GM12801 (cell line): ENCODE data around the gene SLIT1.
A peak's percentile ranks its signal among the peaks of the same experiment; 100 is the strongest.

Experiments
- TF ChIP-seq, protein P1 (sequence below): IDR thresholded peaks from one replicate; pipeline ENCODE4 v1.5.1; 2011; ENCODE audit warnings: control low read depth; ENCODE audit not compliant: insufficient read length; ENCODE audit errors: extremely low read depth

The SLIT1 gene

DNA sequence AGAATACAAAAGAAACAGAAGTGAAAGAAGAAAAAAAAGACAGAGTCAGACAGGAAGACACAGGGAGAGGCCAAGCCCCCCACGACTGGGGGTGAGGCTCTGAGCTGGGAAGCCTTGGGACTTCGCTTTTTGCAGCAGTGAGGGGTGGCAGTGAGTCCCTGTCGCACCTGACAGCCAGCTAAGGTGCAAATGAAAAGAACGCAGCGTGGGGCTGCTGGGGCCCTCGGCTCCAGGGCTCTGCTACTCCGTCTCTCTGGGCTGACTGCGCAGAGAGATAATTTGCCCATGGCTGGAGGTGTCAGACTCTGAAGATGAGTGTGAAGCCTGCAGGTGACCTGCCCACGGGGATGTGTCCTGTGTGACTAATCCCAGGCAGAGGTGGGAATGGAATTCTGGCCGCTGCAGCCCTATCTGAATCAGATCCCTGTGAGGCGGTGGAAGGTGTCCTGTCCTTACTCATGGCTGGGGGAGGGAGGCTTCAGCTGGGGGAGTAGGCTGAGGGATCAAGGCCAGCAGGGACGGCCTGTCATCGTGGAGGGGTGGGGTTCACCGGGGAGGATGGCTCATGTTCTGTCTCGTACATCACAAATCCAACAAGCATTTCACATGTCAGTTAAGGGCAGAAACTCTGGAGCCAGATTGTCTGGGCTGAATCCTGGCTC lies 96.4 kb downstream of the SLIT1 start:
- TF ChIP-seq, protein P1, sequence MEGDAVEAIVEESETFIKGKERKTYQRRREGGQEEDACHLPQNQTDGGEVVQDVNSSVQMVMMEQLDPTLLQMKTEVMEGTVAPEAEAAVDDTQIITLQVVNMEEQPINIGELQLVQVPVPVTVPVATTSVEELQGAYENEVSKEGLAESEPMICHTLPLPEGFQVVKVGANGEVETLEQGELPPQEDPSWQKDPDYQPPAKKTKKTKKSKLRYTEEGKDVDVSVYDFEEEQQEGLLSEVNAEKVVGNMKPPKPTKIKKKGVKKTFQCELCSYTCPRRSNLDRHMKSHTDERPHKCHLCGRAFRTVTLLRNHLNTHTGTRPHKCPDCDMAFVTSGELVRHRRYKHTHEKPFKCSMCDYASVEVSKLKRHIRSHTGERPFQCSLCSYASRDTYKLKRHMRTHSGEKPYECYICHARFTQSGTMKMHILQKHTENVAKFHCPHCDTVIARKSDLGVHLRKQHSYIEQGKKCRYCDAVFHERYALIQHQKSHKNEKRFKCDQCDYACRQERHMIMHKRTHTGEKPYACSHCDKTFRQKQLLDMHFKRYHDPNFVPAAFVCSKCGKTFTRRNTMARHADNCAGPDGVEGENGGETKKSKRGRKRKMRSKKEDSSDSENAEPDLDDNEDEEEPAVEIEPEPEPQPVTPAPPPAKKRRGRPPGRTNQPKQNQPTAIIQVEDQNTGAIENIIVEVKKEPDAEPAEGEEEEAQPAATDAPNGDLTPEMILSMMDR, result no peak

DNA sequence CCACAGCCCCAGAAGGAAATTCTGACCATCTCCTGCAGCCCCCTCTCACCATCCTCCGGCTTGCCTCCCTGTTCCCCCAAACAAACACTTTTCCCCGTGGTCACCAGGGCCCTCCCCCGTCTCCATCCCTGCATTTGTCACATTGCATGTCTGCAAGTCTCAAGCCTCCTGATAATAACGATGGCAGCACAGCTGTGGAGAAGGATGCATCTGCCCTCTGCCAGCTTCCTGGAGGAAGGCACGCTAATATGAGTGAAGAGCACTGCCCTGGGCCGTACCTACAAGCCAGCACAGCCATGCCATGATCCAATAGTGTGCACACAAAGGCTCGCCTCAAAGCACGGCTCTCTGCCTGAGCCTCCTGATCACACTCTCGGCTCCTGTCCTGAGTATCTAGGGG lies 98.5 kb downstream of the SLIT1 start:
- TF ChIP-seq, protein P1, result no peak

GRCh38 chr10:97086530-97086929 lies 99.2 kb downstream of the SLIT1 start:
- TF ChIP-seq, protein P1, result no peak

GRCh38 chr10:97083228-97083829 lies 102.4 kb downstream of the SLIT1 start:
- TF ChIP-seq, protein P1, result no peak

GRCh38 chr10:97081621-97082235 lies 104.0 kb downstream of the SLIT1 start:
- TF ChIP-seq, protein P1, result peak; percentile 84

GRCh38 chr10:97080051-97080776 lies 105.5 kb downstream of the SLIT1 start:
- TF ChIP-seq, protein P1, result no peak

DNA sequence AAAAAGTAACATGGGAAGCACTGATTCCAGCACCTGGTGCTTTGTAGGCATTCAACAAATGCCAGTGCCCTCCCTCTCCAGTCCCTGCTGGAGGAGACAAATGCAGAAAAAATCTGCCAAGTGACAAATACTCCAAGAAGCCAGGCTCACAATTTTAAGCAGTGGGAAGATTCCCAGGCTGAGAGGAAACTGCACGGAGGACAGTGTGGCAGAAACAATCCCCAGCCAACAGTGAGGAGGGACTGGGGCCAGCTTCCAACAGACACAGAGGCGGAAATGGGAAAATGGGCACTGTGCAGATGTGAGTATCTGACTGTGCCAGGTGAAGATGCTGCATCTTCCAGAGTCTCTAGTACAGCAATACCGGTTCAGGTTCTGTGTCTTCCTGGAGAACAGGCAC lies 106.3 kb downstream of the SLIT1 start:
- TF ChIP-seq, protein P1, result no peak
